DMS114 treated with DMSO at 0.1 percent for 48 hours (cell line): ENCODE data around the gene NUP37.

ENCODE experiments used
- DNase-seq: peaks from one replicate; lab custom pipeline; 2025; ENCODE audit not compliant: unreplicated experiment; lab: John Stamatoyannopoulos, UW

The NUP37 gene

DNA sequence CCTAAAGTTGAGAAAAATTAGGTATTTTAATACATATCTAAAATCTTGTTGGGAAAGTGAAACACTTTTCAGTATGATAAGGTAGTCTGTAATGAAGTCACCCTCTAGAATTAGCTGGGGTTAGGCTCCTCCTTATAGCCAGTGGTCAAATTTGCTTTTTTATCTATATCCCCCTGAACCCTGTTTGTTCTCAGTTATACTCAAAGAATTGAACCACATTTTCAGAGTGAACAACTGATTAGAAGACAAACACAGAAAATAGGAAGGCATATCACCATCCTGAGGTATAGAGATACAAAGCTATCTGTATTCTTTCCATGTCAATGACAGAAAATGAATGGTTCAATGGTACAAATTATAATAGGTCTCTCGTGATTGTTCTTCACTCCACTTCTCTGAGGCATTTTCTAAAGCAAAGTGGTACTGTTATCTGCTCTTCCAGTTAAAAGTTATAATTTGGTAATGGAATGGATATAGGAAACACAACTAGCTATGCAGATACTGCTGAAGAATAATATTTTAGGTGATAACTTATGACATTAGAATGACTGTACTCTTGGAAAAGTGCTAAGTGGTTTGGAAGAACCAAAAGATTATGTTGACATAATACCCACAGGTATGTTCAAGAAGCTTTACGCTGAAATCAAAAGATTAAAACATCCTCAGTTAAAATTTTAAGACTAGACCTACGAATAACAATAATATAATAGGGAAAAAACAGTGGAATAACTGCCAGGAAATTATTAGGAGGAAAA, 85.7 kb downstream of the NUP37 start:
- no peak for DNase-seq

DNA sequence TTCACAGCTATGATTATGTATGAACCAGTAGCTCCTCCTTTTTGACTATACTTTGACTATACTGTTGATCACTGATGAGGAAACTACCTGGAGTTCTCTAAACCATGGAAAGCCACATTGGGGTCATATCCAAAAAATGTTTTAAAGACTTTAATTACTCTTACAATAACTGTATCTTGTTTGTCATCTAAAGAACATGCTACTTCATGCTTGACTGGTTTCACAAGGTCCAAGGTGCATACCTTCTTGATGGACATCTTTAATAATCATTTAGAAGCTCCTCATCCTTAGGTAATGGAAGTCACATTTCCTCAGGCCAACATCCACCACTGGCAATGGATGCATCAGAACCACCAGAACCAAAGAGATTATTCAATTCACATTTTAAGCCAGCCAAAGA, 88.1 kb downstream of the NUP37 start:
- DNase-seq, result no peak

DNA sequence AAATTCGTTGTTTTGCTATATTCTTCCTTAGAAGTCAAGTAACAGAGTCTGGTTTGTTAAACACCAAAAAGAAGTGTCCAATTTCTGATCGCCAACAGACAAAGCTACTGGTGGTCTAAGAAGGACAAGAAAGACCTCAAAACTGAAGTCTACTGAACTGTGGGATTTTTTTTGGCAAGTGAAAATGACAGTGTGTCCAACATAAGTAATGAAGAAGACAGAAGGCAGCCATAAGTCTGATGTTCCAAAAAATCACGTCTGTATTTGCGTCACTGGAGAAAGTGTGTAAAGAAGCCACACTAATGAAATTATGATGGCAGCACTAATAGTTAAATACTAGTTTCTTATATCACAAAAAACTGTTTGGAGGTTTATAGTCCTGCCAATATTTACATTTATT, 90.8 kb downstream of the NUP37 start:
- DNase-seq, result no peak

- no peak for DNase-seq
These were observed 93.2 kb downstream of the NUP37 start for GRCh38 chr12:102026728-102027127.

DNA sequence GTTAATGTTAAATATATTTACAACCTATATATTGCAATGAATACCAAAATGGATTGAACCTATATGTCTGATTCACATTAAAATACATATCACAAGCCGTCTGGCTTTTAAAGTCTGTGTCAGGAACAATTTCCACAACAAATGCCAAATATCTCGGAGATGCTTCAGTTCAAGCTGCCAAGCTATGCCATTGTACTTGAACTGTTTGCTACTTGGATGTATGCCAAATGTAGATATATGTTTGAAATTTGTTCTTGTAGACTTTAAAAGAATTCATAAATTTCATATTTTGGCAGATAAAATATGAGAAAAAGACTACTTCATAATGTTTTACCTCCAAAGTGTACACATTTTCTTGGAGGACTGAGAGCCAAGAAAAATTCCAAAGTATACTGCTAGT, 95.1 kb downstream of the NUP37 start:
- no peak for DNase-seq

DNA sequence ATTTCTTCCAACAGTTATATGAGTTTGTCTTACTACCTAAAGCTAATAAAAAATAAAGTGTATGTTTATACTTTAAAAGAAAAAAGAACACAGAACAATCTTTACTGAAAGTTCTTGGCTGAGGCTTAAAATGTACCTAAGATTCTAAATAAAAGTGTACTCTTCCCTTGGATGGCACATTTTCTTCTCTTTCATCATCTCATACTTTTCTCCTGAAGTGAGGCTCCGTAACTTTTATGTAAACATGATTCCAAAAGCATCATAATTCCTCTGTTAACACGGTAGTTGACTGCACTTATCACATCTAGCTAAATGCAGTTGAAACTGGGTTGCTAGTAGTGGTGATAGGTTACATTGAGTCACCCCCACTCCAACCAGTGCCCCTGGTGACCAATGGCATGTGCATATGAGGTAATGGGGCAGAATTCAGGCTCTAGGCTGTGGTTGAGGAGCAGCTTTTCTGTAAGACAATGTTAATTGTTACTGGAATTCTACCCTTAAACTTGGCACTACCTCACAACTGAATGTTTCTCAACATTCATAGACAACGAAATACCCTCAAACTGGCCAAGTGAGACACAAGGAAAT, 96.5 kb downstream of the NUP37 start:
- no peak for DNase-seq
